T-helper 17 cell (primary cell): ENCODE results near the gene TESK1. TPM values are rescaled to one million over a fixed set of nuclear protein-coding genes. Genes with fewer than 3 reads are reported as not detected.
"Not testable (repeated sequence)": the region's sequence is repeated elsewhere in the genome, so short reads cannot be mapped to it uniquely, and the experiment has no call there.

ENCODE experiments used
- ATAC-seq: fragments of 150-1000 bp; cut with Tn5 transposase; 2 replicates; pipeline ENCODE4 v1.10.0; 2021; ENCODE audit warnings: mild to moderate bottlenecking, moderate library complexity
- DNase-seq, 3 donors: peaks; one replicate each; pipeline versions ENCODE4 v3.0.0 to v3.0.0-alpha.2; 2020 to 2021
- H3K9me3 ChIP-seq: one replicate; pipeline ENCODE4 v1.7.0; 2013; ENCODE audit warnings: low read length, mild to moderate bottlenecking; ENCODE audit not compliant: control insufficient read depth, poor library complexity, severe bottlenecking
- H3K27ac Mint-ChIP-seq: one replicate; pipeline ENCODE4 v1.8.0; 2022; ENCODE audit warnings: mild to moderate bottlenecking, moderate library complexity, mixed read lengths
- H3K27me3 Mint-ChIP-seq: one replicate; pipeline ENCODE4 v1.8.0; 2022; ENCODE audit warnings: mixed read lengths
- H3K36me3 Mint-ChIP-seq: one replicate; pipeline ENCODE4 v1.8.0; 2022; ENCODE audit warnings: low read depth, mixed read lengths
- H3K4me1 Mint-ChIP-seq: one replicate; pipeline ENCODE4 v1.8.0; 2022; ENCODE audit warnings: mild to moderate bottlenecking, mixed read lengths
- H3K4me3 Mint-ChIP-seq: one replicate; pipeline ENCODE4 v1.8.0; 2022; ENCODE audit warnings: mild to moderate bottlenecking, moderate library complexity, mixed read lengths
- total RNA-seq, 4 donors: library from RNA in 2 of 4; stranded (reverse) in 2 of 4; gene quantifications; one replicate each; pipeline ENCODE4 v1.2.3 and lab custom pipeline; 2022 to 2026

The TESK1 gene
- total RNA-seq, 2 donors from 2014 or later: 31.7 to 31.9 TPM

DNA sequence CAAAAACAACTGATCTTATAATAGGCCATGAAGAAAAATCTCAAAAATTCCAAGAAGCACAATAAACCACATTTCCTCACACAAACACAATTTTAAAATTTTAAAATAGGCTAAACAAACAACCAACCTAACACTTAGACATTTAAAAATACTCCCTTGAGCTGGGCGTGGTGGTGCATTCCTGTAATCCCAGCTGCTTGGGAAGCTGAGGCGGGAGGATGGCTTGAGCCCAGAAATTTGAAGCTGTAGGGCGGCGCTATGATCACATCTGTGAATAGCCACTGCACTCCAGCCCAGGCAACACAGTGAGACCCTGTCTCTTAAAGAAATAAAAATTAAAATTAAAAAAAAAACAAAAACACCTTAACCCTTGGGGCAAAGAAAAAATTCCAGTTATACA lies 36.9 kb upstream of the TESK1 start:
- no peak for DNase-seq
- H3K4me3 Mint-ChIP-seq: no peak overlapping the region
- H3K27ac Mint-ChIP-seq: no peak overlapping the region
- no peaks in the 10 kb centered on the region for H3K9me3 ChIP-seq
- no peak for ATAC-seq
- peaks cover 3% of the 10 kb centered on the region for H3K36me3 Mint-ChIP-seq
- H3K4me1 Mint-ChIP-seq: peaks cover 17% of the 10 kb centered on the region
- no peaks in the 10 kb centered on the region for H3K27me3 Mint-ChIP-seq

DNA sequence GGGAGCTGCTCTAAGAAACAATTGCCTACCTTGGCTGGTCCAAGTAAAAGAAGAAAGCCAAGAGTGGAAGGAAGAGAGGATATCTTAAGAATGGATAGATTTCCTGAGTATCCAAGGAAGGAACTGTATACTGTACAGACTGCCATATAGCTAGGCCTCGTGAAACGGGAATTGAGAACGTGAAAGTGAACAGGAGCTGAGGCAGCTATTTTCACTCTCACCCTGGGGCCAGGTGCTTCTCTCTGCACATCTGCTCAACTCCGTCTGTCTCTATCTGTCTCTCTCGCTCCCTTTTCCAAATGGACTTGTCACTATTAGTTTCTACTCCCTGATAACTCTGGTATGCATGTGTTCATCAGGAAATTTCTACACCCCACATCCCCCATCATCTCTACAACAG lies 35.9 kb upstream of the TESK1 start:
- Mint-ChIP-seq H3K4me3 (no peak overlapping the region), H3K27me3 (no peaks in the 10 kb centered on the region), H3K4me1 (peaks cover 15% of the 10 kb centered on the region), H3K36me3 (peaks cover 3% of the 10 kb centered on the region), H3K27ac (no peak overlapping the region)
- H3K9me3 ChIP-seq: no peaks in the 10 kb centered on the region
- DNase-seq: no peak
- ATAC-seq: no peak

DNA sequence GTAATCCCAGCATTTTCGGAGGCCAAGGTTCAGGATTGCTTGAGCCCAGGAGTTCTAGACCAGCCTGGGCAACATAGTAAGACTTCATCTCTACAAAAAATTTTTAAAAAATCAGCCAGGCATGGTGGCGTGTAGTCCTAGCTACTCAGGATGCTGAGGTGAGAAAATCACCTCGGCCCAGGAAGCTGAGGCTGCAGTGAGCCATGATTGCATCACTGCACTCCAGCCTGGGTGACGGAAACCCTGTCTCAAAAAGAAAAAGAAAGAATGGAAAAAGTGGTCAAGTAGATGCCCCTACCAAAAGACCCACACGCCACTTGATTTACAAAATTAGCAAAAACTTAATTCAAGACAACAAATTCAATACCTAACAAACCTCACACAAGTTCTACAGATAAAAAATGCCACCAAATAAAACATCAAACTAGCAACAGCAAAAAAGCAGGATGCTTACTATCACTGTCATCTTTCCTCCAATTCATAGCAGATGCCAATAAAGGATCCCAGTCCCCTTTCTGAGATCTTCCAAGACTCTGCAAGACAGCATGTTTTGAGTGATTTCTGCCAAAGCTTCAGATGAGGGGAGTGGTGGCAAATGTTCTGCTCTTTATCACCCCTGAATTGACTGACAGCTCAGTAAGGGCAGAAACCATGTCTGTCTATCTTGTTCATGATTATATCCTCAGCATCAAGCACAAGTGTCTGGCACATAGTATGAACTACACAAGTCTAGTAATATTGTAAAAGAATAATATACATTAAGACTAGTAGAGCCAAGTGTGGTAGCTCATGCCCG lies 34.2 kb upstream of the TESK1 start:
- DNase-seq: no peak
- Mint-ChIP-seq H3K4me1 (peaks cover 15% of the 10 kb centered on the region), H3K36me3 (peaks cover 4% of the 10 kb centered on the region), H3K27ac (peak overlapping the region; percentile 51), H3K27me3 (no peaks in the 10 kb centered on the region), H3K4me3 (no peak overlapping the region)
- H3K9me3 ChIP-seq: no peaks in the 10 kb centered on the region
- peak; percentile 47 for ATAC-seq

GRCh38 chr9:35574578-35575122 lies 30.4 kb upstream of the TESK1 start:
- Mint-ChIP-seq H3K4me3 (no peak overlapping the region), H3K27ac (no peak overlapping the region), H3K4me1 (peaks cover 8% of the 10 kb centered on the region), H3K27me3 (no peaks in the 10 kb centered on the region), H3K36me3 (peaks cover 2% of the 10 kb centered on the region)
- H3K9me3 ChIP-seq: no peaks in the 10 kb centered on the region
- ATAC-seq (no peak), DNase-seq (no peak)

- no peak for ATAC-seq
- Mint-ChIP-seq H3K27ac (no peak overlapping the region), H3K4me3 (no peak overlapping the region), H3K27me3 (no peaks in the 10 kb centered on the region), H3K36me3 (peaks cover 2% of the 10 kb centered on the region), H3K4me1 (peaks cover 5% of the 10 kb centered on the region)
- DNase-seq: no peak
- H3K9me3 ChIP-seq: no peaks in the 10 kb centered on the region
Observed at GRCh38 chr9:35575478-35575877, 29.6 kb upstream of the TESK1 start.

DNA sequence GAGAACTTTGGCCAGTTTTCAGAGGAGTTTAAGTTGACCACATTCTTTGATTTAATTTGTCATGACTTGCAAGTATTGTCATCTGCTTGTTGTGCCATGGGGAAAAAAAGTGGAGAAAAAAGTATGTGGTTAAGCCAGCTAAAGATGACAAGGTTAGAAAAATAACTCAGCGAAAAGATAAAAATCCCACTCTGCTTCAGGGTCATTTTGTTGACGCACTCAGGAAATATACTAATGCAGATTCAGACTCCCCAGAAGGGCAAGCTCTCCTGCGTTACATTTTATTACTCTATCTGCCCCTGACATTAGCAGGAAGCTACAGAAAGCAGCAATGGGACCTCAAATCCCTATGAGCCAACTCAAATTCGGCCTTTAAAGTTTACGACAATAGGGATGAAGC lies 27.6 kb upstream of the TESK1 start:
- no peak for ATAC-seq
- H3K27me3 Mint-ChIP-seq: no peaks in the 10 kb centered on the region
- H3K4me1 Mint-ChIP-seq: no peaks in the 10 kb centered on the region
- no peak overlapping the region for H3K27ac Mint-ChIP-seq
- H3K4me3 Mint-ChIP-seq: no peak overlapping the region
- no peak for DNase-seq
- peaks cover 5% of the 10 kb centered on the region for H3K36me3 Mint-ChIP-seq
- no peaks in the 10 kb centered on the region for H3K9me3 ChIP-seq

GRCh38 chr9:35579130-35579529 lies 25.9 kb upstream of the TESK1 start:
- Mint-ChIP-seq H3K27me3 (no peaks in the 10 kb centered on the region), H3K4me1 (no peaks in the 10 kb centered on the region), H3K36me3 (peaks cover 5% of the 10 kb centered on the region), H3K27ac (no peak overlapping the region), H3K4me3 (no peak overlapping the region)
- no peak for DNase-seq
- no peaks in the 10 kb centered on the region for H3K9me3 ChIP-seq
- ATAC-seq: no peak

- not testable (repeated sequence) for H3K27ac Mint-ChIP-seq, DNase-seq, H3K4me1 Mint-ChIP-seq, H3K4me3 Mint-ChIP-seq, ATAC-seq, H3K9me3 ChIP-seq, H3K36me3 Mint-ChIP-seq, H3K27me3 Mint-ChIP-seq
Observed at GRCh38 chr9:35579659-35580227, 25.3 kb upstream of the TESK1 start.

GRCh38 chr9:35583521-35583920 lies 21.5 kb upstream of the TESK1 start:
- not testable (repeated sequence) for H3K4me3 Mint-ChIP-seq, H3K27me3 Mint-ChIP-seq, H3K36me3 Mint-ChIP-seq, ATAC-seq, DNase-seq, H3K9me3 ChIP-seq, H3K27ac Mint-ChIP-seq, H3K4me1 Mint-ChIP-seq

GRCh38 chr9:35584681-35585080 lies 20.4 kb upstream of the TESK1 start:
- not testable (repeated sequence) for ATAC-seq, H3K36me3 Mint-ChIP-seq, H3K27me3 Mint-ChIP-seq, H3K27ac Mint-ChIP-seq, DNase-seq, H3K4me3 Mint-ChIP-seq, H3K4me1 Mint-ChIP-seq, H3K9me3 ChIP-seq

GRCh38 chr9:35588506-35588905 lies 16.6 kb upstream of the TESK1 start:
- not testable (repeated sequence) for H3K27me3 Mint-ChIP-seq, ATAC-seq, H3K4me3 Mint-ChIP-seq, H3K9me3 ChIP-seq, H3K4me1 Mint-ChIP-seq, DNase-seq, H3K36me3 Mint-ChIP-seq, H3K27ac Mint-ChIP-seq

DNA sequence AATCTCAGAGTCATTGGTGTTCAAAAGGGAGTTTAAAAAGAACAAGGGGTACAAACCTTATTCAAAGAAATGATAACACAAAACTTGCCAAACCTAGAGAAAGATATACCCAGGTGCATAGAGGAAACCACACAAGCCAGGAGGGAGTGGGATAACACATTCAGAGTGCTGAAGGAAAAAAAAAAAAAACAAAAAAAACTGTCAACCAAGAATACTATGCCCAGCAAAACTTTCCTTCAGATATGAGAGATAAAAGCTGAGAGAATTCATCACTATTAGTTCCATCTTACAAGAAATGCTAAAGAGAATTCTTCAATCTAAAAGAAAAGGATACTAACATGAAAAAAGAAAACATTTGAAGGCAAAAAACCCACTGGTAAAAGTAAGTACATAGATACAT lies 11.5 kb upstream of the TESK1 start:
- ATAC-seq: no peak
- Mint-ChIP-seq H3K36me3 (peaks cover 11% of the 10 kb centered on the region), H3K4me1 (peaks cover 6% of the 10 kb centered on the region), H3K27ac (no peak overlapping the region), H3K27me3 (no peaks in the 10 kb centered on the region), H3K4me3 (no peak overlapping the region)
- no peak for DNase-seq
- H3K9me3 ChIP-seq: peaks cover 3% of the 10 kb centered on the region

DNA sequence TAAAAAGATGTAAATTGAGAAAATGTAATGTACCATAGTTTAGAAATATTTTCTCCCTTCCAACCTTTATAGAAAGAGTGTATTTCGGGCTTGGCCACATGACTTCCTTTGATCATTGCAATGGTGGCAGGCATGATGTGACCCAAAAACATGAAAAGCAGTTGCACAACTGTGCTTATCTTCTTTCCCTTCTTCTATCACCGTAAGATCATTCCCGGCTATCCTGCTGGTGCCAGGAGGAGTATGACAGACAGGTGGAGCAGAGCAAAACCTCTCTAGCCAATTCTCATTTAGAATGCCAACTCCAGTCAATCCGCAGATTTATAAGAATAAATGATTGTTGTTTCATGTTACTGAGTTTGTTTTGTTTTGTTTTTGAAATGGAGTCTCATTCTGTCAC lies 10.6 kb upstream of the TESK1 start:
- peaks cover 3% of the 10 kb centered on the region for H3K9me3 ChIP-seq
- ATAC-seq: no peak
- no peak overlapping the region for H3K4me3 Mint-ChIP-seq
- peaks cover 3% of the 10 kb centered on the region for H3K4me1 Mint-ChIP-seq
- H3K27me3 Mint-ChIP-seq: no peaks in the 10 kb centered on the region
- H3K27ac Mint-ChIP-seq: no peak overlapping the region
- H3K36me3 Mint-ChIP-seq: peaks cover 9% of the 10 kb centered on the region
- DNase-seq: no peak

GRCh38 chr9:35596907-35597306 lies 8.2 kb upstream of the TESK1 start:
- not testable (repeated sequence) for ATAC-seq, H3K9me3 ChIP-seq, H3K27me3 Mint-ChIP-seq, H3K4me1 Mint-ChIP-seq, DNase-seq, H3K4me3 Mint-ChIP-seq, H3K27ac Mint-ChIP-seq, H3K36me3 Mint-ChIP-seq
